Measurements from ENCODE around the gene ZBTB39.
"Not testable (repeated sequence)": the region's sequence is repeated elsewhere in the genome, so short reads cannot be mapped to it uniquely, and the experiment has no call there.

ZBTB39 gene

DNA sequence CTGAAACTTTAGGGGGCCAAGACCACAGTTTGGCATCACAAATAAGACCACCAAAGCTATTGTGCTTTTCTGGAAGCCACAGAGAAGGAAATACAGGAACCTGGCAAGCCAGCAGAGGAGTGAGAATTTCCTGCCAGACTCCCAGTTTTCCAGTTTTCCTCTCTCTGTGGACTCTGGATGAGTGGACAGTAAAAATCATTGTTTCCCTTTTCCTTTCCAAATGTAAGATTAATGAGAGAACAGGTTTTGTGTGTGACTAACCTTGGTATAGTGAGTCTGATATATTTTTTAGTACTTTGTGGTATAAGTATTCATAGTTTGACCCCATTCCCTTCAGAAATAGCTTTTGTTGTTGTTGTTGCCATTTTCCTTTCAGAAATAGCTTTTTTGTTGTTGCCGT lies 12.6 kb upstream of the ZBTB39 start:
- TF ChIP-seq, protein P1, sequence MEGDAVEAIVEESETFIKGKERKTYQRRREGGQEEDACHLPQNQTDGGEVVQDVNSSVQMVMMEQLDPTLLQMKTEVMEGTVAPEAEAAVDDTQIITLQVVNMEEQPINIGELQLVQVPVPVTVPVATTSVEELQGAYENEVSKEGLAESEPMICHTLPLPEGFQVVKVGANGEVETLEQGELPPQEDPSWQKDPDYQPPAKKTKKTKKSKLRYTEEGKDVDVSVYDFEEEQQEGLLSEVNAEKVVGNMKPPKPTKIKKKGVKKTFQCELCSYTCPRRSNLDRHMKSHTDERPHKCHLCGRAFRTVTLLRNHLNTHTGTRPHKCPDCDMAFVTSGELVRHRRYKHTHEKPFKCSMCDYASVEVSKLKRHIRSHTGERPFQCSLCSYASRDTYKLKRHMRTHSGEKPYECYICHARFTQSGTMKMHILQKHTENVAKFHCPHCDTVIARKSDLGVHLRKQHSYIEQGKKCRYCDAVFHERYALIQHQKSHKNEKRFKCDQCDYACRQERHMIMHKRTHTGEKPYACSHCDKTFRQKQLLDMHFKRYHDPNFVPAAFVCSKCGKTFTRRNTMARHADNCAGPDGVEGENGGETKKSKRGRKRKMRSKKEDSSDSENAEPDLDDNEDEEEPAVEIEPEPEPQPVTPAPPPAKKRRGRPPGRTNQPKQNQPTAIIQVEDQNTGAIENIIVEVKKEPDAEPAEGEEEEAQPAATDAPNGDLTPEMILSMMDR (IDR thresholded peaks at IDR 0.05; ENCODE audit: low read length, missing control alignments): no peak
- H3K4me3 ChIP-seq (replicated peaks; ENCODE audit: low read depth, low read length): no peak overlapping the region
- DNase-seq (ENCODE audit: low read depth): no peak

DNA sequence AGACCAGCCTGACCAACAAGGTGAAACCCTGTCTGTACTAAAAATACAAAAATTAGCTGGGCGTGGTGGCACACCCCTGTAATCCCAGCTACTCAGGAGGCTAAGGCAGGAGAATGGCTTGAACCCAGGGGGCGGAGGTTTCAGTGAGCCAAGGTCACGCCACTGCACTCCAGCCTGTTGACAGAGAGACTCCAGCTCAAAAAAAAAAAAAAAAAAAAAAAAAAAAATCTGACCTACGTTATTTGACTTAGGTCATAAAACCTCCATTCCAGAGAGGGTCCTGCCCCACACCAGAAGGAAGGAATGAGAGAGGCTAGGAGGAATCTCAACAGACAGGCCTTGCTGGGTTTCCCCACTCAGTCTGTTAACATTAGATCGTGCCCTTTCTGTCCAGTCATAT lies 12.0 kb upstream of the ZBTB39 start:
- H3K4me3 ChIP-seq (replicated peaks; ENCODE audit: low read depth, low read length); DNase-seq (ENCODE audit: low read depth): not testable (repeated sequence)

DNA sequence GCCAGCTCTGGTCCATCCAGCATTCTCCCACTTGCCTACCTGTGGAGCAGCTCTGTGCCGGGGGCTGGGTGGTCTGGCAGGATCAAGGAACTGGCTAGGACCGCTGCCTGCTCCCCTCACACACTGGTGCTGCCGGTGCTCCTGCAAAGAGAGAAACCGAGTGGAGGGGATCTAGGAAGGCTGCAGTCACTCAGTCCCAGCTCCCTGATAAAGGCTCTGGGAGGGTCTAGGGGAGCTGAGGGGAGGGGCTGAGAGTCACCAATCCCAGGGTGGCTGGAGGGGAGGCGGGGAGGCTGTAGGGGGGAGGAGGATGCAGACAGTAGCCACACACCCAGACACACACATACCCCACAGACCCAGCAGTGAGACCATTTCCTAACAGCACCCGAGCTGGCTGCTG lies 10.0 kb upstream of the ZBTB39 start, which contains the start of gene TAC3:
Gene TAC3, minus strand, starts transcription at position 182 of the 400 bp plus-strand sequence. CDS start 732 bp downstream, outside the sequence.
- TF ChIP-seq, protein P1 (IDR thresholded peaks at IDR 0.05; ENCODE audit: low read length, missing control alignments): no peak
- H3K4me3 ChIP-seq (replicated peaks; ENCODE audit: low read depth, low read length): no peak within 1 kb of the TSS
- DNase-seq (ENCODE audit: low read depth): no peak

DNA sequence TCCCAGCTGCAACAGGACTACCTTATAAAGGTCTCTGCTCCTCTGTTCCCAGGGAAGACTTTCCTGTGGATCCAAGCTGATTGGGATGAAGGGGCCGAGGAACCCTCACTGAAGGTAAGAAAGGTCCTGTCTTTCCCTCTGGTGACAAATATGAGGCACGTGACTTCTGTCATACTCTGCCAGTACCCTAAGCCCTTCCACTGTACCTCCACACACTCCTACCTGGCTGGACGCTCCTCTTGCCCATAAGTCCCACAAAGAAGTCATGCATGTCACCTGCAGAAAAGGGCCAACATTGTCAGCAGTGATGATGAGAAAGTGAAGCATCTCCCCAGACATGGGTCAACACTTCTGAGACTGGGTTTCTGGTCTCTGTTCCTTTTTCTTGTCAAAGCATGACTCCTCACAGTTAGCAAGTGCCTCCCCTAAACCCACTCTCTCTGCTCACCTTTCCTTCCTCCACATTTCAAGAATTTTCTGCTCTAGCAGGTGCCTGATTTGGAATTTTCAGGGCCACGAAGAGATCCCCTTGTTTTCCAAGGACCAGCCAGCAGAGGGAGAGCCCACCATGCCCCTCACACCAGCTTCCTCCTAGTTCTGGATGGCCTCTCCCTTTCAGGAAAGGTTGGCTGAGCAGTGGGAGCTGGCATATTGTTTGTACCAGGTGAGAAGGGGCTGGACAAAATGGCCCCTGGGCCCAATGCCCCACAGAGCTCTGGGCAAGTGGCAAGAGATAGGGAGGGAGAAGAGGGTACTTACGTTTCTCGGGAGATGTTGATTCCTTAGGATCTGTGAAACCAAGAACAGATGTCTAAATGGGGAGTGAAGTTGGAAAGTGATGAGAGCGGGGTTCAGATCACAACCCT lies 6.5 kb upstream of the ZBTB39 start:
- H3K4me3 ChIP-seq (replicated peaks; ENCODE audit: low read depth, low read length): no peak overlapping the region
- TF ChIP-seq, protein P1 (IDR thresholded peaks at IDR 0.05; ENCODE audit: low read length, missing control alignments): no peak
- no peak for DNase-seq (ENCODE audit: low read depth)

DNA sequence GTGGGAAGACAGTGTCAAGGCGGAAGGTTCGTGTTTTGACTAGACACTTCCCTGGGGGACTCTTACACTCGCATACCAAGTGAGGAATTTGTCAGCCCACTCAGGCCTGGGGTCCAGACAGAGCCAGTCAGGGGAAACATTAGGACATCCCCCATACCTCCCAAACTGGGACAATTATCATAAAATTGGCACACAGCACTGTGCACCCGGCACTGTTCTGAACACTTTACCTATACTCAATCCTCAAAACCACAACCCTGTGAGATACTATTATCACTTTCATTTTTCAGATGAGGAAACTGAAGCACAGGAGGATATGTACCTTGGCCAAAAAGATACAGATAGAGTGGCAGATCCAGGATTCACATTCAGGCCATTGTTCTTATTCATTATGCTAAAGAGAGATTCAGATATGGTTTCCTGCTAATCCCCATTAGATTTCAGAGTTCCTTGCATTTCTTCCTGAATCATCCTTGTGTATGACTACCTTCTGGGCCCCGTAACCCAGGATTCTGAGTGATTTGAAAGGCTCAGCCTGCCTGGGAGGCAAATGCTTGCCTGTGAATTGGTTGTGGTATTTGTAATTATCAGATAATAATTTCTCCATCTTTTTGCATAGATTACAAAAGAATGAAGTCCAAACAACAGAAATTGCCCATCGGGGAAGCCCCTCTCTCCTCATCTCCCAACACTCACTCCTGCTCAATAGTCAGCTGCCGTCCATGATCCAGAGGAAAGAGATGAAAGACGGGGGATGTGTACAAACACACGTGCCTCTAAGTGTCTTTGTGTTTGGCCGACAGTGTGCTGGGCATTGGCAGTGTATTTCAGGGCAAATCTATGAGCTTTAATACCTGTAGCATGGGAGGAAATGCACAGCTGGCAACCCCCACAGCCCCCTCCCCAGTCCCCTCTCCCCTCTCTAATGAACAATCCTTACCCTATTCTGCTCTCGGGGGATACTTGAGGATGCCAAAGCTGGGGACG lies 5.4 kb upstream of the ZBTB39 start:
- no peak for DNase-seq (ENCODE audit: low read depth)
- no peak overlapping the region for H3K4me3 ChIP-seq (replicated peaks; ENCODE audit: low read depth, low read length)
- TF ChIP-seq, protein P1 (IDR thresholded peaks at IDR 0.05; ENCODE audit: low read length, missing control alignments): no peak

DNA sequence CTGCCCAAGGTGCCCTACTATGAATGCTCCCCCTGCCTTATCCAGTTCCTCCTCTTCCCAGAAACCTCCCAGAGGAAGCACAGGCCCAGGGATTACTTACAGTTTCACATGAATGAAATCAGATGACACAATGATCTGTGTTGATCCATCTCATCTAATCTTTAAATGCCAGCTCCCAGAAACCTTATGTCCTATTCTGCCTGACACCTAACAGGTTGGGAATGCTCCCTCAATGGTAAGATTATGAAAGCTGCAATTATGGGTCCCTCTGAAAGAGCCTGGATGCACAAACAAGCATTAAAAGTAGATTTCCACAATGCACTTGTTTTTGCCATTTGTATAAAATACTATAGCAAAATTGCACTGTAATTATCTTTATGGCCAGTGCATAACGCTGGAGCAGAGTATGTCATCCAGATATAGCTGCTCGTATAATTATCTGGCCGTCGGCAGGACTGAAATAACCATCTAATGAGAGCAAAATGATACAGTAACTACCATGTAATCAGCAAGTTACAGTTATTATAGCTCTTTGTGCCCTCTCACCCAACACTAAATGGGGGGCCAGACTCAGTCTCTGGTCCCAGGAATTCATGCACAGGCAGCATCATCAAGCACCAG lies 4.4 kb upstream of the ZBTB39 start:
- TF ChIP-seq, protein P1 (IDR thresholded peaks at IDR 0.05; ENCODE audit: low read length, missing control alignments): no peak
- H3K4me3 ChIP-seq (replicated peaks; ENCODE audit: low read depth, low read length): no peak overlapping the region
- DNase-seq (ENCODE audit: low read depth): no peak
